ENCODE results near the gene HMGCR.

Gene HMGCR

DNA sequence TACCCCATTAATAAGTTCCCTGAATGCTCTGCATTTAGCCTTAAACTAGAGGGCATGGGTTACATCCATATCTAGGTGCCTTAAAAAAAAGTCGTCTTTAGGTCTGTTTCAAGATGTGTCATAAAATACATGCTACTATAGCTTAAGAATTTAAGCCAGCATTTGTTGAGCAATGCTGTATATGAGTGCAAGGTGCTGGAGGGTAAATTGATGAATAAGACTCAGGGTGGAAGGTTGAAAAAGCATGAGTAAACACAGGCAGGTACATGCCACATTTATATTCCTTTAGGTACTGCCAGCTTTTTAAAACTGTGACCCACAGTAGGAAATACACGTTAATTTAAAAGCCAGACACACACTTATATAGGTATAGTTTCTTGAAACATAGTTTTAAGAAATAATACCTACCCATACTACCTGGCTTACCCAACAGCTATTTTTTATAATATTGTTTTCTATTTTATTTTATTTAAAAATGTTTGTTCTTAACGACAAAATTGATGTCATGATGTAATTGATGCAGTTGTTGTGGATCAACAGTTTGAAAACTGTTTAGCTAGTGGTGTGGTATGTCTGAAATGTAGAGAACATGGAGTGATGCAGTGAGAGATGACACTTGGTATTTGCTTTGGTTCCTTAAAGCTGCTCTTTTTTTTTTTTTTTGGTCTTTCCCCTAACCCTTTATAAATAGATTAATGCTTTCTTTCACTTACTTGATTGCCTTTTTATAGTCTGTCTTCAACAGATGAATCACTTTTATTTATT is 3.9 kb downstream of the HMGCR start:
- DNase-seq (ENCODE audit: low read depth, low spot score) = no peak

DNA sequence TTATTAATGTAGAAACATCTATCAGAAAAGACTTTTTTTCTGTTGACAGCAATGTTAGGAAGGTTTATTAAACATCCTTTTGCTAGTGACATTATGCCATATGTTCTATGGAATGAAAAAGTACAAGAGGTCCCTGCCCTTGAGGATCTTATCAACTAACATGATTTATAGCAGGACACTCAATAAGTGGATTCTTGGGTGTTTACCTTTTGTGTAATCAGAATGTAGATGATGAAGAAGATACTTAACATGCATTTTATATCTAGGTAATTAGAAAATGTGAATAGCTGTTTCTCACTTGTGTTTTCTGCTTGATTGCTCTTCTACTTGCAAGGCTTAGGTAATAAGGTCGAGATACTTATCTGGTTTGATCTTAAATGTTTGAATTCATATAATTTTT is 4.9 kb downstream of the HMGCR start:
- no peak for DNase-seq (ENCODE audit: low read depth, low spot score)

DNA sequence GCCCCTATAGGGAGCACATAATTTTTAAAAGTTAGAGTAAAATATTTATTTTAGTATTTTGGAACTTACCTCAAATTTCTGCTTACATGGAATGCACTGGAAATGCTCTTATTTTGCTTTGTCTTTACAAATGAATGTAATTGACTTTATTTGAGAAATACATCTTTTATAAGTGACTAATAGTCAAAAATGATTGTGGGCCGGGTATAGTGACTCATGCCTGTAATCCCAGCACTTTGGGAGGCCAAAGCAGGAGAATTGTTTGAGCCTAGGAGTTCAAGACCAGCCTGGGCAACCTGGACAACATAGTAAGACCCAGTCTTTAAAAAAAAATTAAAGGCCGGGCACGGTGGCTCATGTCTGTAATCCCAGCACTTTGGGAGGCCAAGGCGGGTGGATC is 5.8 kb downstream of the HMGCR start:
- no peak for DNase-seq (ENCODE audit: low read depth, low spot score)

DNA sequence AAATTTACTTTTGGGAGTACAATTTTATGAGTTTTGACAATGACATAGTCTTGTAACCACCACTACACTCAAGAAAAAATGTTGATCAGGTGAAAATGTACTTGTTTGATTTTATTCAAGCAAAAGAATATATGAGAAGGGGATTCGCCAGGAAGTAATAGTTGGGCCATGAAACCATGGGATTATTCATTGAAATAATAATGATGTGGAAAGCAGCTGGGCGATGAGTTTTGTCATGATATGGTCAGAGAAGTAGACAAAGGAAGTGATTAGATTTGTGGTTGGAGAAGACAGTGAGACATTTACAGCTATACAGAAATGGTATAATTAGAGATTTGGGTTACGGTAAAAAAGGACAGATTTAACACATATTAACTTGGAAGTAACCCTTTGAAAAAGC is 11.2 kb downstream of the HMGCR start:
- DNase-seq (ENCODE audit: low read depth, low spot score) = no peak

DNA sequence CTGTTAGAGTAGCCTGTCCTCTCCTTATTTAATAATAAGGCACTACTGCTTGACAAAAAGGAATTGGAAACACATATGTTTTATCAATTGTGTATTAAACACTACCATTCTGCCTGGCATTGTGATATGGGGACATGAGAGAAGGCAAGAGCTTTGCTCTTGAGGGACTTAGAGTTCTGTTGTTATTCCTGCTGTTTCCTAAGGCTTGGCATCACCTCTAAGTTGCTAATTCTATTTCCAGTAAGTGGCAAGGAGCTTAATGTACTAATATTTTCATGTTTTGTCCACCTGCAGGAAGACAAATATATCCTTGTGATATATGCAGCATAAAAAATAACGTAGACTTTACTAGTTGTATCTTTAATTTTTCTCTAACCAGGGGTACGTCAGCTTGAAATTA is 12.6 kb downstream of the HMGCR start:
- no peak for DNase-seq (ENCODE audit: low read depth, low spot score)

DNA sequence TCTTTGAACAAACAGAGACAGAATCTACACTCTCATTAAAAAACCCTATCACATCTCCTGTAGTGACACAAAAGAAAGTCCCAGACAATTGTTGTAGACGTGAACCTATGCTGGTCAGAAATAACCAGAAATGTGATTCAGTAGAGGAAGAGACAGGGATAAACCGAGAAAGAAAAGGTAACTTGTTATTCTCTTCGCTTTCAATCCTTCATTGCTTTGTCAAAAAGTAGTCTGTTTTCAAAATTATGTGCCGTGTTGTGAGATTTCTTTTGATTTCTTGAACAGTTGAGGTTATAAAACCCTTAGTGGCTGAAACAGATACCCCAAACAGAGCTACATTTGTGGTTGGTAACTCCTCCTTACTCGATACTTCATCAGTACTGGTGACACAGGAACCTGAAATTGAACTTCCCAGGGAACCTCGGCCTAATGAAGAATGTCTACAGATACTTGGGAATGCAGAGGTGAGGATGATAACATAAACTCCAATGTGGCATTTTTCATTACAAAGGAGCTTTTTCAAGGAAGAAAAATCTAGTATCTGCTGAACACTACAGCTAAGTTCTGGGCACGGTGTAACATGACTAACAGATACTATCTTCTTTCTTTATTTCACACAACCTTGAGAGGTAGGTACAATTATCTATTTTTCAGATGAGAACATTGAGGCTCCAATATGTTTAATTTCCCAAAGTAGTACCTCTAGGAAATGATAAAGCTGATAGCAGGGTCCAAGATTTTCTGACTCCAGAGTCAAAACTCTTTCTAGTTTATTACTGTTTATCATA is 14.3 kb downstream of the HMGCR start:
- DNase-seq (ENCODE audit: low read depth, low spot score) = no peak

DNA sequence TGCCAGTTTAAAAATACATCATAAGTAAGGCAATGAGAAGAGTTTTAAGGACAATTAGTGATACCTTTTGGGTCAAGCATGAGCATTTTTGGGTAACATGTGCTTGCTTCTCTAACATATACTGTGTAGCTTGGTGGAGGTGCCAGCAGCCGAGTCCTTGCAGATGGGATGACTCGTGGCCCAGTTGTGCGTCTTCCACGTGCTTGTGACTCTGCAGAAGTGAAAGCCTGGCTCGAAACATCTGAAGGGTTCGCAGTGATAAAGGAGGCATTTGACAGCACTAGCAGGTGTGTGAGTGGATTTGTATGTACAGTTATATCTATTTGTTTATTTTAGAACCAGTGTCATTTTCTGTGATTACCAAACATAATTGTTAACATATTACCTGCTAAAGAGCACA is 18.2 kb downstream of the HMGCR start:
- DNase-seq (ENCODE audit: low read depth, low spot score) = no peak

DNA sequence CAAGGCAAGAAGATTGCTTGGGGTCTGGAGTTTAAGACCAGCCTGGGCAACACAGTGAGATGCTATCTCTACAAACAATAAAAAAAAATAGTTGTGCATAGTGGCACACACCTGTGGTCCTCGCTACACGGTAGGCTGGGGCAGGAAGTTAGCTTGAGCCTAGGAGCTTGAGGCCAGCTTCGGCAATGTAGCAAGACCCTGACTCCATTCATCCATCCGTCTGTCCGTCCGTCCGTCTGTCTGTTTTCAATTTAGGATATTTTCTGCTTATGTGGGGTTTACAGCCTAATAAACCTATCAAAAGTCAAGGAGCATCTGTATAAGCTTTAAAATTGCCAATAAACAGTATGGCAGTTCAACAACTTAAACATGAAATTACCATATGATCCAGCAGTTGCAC is 19.7 kb downstream of the HMGCR start:
- DNase-seq (ENCODE audit: low read depth, low spot score) = no peak

DNA sequence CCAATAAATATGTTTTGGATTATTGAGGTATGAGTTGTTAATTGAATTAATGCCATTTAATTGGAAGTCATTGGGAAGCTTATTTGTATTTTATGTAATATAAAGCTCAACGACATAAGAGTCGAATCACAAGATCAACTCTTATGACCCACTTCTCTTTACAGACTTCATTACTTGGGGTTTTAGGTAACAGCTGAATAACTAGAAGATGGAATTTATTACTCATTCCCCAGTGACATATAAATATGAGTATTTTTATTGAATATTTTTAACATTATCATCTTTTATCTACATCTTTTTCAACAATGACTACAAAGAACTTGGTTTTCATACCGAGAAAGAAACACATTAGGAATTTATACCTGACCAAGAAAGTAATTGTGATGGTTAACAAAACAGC is 21.1 kb downstream of the HMGCR start:
- no peak for DNase-seq (ENCODE audit: low read depth, low spot score)

DNA sequence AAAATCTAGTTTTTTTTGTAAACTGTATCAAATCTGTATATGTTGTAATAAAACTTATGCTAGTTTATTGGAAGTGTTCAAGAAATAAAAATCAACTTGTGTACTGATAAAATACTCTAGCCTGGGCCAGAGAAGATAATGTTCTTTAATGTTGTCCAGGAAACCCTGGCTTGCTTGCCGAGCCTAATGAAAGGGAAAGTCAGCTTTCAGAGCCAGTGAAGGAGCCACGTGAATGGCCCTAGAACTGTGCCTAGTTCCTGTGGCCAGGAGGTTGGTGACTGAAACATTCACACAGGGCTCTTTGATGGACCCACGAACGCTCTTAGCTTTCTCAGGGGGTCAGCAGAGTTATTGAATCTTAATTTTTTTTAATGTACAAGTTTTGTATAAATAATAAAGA is 24.3 kb downstream of the HMGCR start:
- no peak for DNase-seq (ENCODE audit: low read depth, low spot score)

DNA sequence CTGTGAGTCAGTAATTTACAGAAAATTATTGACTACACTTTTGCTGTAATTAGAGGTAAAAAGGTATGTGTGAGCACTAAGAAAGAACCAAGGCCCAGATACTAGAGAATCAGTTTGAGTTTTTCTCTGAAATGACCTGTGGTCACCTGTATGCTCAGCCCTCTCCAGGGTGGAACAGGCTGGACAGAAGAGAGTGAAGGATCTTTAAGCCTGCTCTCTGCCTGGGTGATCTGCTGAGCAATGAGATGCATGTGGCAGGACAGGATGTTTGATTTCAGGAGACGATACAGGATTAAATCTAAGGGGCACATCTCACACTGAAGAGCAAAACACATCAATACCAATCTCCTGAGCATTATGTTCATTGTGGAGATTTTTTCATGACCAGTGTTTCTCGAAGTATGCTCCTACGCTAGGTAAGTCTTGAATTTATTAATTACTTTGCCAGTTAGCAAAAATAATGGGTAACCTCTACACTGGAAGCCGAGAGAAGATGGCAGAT is 25.5 kb downstream of the HMGCR start:
- no peak for DNase-seq (ENCODE audit: low read depth, low spot score)

DNA sequence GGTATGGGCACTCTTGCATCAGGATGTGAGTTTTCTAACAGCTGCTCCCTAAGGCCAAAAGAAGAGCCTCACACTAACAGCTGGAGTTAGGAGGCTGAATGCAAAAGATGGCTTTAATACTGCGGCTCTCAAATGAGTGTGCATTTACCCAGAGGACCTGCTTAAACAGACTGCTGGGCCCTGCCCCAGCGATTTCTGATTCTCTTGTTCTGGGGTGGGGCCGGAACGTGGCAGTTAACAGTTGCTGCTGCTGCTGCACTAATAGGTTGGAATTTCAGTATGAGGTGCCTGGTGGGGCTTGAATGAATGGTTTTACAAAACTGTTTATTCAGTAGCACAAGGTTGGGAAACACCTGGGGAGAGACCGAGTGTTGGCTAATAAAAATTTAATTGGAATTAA is 26.1 kb downstream of the HMGCR start:
- DNase-seq (ENCODE audit: low read depth, low spot score) = no peak

DNA sequence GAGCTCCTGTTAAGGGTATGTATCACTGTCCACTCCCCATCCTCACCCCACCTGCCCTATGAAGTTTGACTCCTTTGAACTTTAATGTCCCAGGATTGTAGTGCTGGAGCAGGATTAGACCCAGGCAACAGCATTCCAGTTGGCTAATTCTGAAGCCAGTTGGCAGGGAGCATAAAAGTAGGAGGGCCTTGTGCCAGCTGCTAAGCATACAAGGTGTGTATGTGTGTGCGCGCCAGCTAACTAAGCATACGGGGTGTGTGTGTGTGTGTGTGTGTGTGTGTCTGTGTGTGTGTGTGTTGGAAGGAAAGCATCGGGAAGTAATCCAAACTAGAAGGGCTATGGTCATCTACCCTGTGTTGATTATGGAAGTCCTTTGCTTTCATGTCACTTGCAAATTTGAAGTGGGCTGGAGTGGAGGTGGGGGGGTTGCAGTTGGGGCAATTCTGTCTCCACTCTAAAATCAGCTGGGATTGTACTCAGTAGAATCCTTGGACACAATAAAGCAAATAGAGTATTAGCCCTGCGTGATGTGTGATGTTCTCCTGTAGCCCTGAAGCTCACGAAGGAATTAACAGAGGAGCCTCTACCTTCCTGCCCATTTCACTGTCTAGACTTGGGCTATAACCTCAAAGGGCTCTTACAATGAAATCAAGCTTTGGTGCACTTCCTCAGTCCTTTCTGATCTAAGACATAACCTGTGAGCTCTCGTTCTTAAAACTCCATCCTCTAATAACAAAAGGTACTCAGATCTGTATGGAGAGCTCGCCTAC is 26.9 kb downstream of the HMGCR start:
- DNase-seq (ENCODE audit: low read depth, low spot score) = peak; percentile 51

DNA sequence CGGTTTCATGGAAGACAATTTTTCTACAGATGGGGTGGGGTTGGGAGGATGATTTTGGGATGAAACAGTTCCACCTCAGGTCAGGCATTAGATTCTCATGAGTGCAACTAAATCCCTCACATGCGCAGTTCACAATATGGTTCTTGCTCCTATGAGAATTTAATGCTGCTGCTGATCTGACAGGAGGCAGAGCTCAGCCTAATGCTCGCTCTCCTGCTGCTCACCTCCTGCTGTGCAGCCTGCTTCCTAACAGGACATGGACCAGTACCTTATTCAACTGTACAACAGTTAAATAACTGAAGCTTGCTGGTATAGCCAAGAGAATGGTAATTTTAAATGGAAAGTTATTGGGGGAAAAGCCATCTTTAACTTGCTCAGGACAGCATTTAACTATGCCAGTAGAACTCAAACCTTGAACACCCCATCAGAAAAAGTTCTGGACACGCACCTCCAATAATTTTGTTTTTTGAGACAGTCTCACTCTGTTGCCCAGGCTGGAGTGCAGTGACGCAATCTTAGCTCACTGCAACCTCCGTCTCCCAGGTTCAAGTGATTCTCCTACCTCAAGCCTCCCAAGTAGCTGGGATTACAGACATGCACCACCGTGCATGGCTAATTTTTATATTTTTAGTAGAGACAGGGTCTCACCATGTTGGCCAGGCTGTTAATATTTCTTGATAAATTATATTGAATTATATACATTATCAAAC is 27.7 kb downstream of the HMGCR start:
- DNase-seq (ENCODE audit: low read depth, low spot score) = no peak

DNA sequence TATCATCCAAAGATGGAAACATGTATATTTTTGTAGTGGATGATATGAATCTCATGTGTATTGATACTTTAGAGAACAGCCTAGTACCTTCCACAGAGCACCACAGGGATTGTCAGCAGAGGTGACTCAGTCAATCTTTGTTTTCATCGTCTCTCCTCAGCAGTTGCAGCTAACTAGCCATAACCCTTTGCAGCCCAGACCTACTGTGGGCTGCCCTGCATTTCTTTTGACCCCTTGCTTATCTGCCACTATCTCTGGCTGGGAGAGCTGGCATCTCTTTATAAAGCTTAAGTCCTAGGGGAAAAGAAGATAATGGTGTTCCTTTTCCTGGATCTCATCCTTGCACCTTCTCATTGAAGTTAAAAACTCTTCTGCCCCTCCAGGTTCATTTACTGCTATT is 28.7 kb downstream of the HMGCR start:
- no peak for DNase-seq (ENCODE audit: low read depth, low spot score)

DNA sequence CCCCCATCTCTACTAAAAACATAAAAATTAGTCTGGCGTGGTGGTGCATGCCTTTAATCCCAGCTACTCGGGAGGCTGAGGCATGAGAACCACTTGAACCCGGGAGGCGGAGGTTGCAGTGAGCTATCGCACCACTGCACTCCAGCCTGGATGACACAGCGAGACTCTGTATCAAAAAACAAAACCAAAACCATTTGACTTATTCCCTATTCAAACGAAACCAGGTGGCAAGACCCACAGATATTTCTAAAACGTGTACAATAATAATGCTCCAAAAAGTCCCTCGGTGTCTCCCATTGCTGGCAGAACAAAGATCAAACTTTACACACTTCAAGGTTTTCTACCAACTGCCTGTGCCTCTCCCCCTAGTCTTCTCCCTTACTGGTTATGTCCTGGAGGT is 29.8 kb downstream of the HMGCR start:
- DNase-seq (ENCODE audit: low read depth, low spot score) = no peak

DNA sequence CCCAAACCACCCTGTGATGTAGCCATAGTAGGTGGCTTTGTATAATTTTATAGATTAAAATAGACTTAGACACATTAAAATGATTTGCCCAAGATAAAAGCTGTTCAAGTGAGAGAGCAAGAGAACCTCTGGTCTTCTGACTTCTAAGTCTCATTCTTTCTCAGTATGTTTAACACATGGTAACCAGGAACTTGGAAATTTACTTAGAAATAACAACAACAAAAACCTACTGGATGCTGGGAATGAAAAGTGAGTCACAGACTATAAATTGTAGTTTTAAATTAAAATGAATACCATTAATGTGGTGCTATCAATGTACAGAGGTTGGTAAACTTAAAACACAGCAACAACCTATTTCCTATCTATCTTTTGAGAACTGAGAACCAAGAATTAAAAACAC is 30.4 kb downstream of the HMGCR start:
- no peak for DNase-seq (ENCODE audit: low read depth, low spot score)

DNA sequence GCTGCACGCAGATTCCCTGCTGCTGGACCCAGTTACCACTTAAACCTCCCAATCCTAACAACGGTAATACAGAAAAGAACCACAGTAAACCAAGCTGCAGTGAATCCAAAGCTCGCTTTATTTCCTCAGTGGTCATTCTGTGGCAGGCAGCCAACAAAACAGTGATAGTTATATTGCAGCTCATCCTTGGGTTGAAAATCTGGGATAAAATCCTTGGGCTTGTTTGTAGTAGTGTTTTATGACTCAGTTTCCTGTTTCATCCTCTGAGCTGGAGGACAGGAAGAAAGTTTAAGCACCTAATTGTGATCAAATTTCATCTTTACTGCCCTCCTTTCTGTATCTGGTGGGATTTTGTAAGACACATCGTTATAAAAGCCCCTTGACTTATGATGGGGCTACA is 31.4 kb downstream of the HMGCR start:
- DNase-seq (ENCODE audit: low read depth, low spot score) = no peak

DNA sequence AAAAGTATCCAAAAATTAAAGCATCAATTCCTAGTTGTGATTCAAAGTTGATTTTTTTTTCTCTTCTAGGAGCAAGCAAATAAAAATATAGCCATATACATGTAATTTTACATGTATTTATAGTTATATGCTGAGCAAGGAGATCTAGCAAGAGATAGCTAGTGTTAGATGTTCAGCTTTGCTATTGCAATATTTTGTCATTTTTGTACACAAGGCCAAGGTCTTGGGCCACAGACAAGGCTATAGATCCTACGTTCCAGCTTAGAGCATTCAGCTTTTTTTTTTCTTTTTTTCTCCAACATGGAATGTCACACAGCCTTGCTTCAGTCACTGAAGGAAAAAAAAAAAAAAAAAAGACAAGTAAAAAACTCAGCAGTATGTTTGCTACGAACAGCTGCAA is 36.8 kb downstream of the HMGCR start:
- no peak for DNase-seq (ENCODE audit: low read depth, low spot score)

DNA sequence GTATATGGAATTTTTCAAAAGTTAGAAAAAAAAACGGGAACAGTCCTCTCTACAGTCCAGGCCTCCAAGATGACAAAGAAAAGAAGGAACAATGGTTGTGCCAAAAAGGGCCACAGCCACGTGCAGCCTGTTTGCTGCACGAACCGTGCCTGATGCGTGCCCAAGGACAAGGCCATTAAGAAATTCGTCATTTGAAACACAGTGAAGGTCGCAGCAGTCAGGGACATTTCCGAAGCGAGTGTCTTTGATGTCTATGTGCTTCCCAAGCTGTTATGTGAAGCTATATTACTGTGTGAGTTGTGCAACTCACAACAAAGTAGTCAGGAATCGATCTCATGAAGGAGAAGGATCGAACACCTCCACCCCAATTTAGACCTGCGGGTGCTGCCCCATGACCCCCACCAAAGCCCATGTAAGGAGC is 37.4 kb downstream of the HMGCR start:
- DNase-seq (ENCODE audit: low read depth, low spot score) = no peak

DNA sequence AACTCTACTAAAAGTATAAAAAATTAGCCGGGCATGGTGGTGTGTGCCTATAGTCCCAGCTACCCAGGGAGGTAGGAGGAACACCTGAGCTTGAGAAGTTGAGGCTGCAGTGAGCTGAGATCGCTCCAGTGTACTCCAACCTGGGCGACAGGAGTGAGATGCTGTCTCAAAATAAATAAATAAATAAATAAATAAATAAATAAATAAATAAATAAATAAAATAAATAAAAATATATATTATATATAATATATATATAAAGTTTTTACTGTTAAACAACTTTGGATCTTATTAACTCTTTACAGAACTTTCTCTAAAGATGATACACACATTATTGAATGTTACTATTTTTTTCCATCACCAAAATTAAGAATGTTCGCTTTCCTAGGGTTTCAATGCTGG is 38.4 kb downstream of the HMGCR start:
- DNase-seq (ENCODE audit: low read depth, low spot score) = no peak

DNA sequence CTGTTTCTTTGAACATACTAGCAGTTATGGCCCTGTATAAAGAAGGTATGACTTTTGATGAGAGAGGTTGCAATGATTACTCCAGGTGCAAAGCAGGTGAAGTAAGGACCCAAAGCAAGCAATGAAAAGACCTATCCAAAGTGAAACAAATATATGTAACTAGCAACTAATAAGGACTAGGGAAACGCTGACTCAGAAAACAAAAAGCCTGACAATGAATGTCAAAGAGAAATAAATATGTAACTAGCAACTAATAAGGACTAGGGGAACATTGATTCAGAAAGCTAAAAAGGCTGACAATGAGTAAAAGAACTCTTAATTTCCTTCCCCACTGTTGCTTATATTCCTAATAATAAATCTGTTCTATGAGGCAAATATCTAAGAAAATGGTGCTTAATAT is 43.1 kb downstream of the HMGCR start:
- DNase-seq (ENCODE audit: low read depth, low spot score) = no peak
